Suppressor macrophage treated with lipopolysaccharide for 1 hour (primary cell): ENCODE measurements around the gene CEBPZOS.
"Not testable (repeated sequence)": the region's sequence is repeated elsewhere in the genome, so short reads cannot be mapped to it uniquely, and the experiment has no call there.

ENCODE experiments used
- DNase-seq, 3 donors: peaks; one replicate each; pipeline ENCODE4 v3.0.0-alpha.2; 2020 to 2022

CEBPZOS gene

DNA sequence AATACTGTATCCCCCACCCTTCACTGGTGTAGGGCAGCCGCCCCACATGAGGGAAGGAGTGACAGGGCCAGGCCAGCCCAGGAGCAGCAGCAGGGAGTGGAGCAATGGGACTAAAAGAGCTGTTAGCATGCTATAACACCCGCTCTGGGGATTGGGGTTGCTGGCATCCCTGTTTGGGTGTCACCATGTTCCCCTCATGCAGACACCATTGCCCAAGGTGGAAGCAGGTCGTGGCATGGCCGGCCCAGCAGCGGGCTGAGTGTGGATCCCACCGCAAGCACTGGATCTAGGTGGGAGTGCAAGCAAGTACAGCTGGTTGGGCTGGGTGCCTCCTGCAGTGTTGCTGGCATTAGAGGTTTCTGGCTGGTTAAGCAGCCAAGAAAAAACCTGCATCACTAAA is 4.5 kb upstream of the CEBPZOS start:
- DNase-seq: no peak

- DNase-seq: no peak
Observed at GRCh38 chr2:37192551-37192950, 3.7 kb upstream of the CEBPZOS start.

DNA sequence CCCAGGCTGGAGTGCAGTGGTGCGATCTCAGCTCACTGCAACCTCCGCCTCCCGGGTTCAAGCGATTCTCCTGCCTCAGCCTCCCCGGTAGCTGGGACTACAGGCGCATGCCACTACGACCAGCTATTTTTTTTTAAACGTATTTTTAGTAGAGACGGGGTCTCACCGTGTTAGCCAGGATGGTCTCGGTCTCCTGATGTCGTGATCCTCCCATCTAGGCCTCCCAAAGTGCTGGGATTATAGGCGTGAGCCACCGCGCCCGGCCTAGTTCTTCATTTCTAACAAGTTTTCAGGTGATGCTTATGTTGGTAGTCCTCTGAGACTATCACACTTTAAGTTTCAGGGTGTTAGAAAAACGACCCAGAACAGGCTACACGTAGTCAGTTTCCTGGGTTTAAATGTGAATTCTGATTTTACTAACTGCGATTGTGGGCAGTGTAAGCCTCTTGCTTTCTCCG is 405 bp upstream of the CEBPZOS start:
- DNase-seq: not testable (repeated sequence)

GRCh38 chr2:37198681-37199065 is 2.4 kb downstream of the CEBPZOS start:
- no peak for DNase-seq

GRCh38 chr2:37201208-37201607 is 4.9 kb downstream of the CEBPZOS start:
- no peak for DNase-seq

DNA sequence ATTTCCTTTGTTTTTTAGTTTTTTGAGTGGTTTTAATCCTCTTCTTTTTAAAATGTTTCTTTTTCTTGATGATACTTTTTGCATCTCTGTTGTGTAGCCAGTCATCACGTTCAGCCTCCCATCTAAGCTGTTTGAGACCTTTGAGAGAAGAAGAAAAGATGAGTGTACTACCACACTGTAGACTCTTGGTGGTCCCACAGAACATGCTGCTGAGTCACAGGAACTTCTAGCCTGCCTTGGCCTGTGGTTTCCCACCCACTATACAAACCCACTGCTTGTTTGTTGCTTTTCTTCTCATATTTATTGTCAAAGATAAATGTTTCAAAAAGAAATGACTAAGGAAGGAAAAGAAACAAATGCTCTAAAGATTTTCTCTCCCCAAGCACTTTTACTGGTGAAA is 5.5 kb downstream of the CEBPZOS start:
- peak in 1 of 3 donors; percentile 17 for DNase-seq

GRCh38 chr2:37203708-37204107 is 7.4 kb downstream of the CEBPZOS start:
- DNase-seq: no peak

GRCh38 chr2:37205071-37205661 is 8.9 kb downstream of the CEBPZOS start:
- DNase-seq: not testable (repeated sequence)

GRCh38 chr2:37205689-37206341 is 9.5 kb downstream of the CEBPZOS start:
- no peak for DNase-seq

GRCh38 chr2:37206760-37207159 is 10.5 kb downstream of the CEBPZOS start:
- not testable (repeated sequence) for DNase-seq

GRCh38 chr2:37211212-37211611 is 14.9 kb downstream of the CEBPZOS start:
- no peak for DNase-seq

GRCh38 chr2:37211939-37212338 is 15.6 kb downstream of the CEBPZOS start:
- no peak for DNase-seq

DNA sequence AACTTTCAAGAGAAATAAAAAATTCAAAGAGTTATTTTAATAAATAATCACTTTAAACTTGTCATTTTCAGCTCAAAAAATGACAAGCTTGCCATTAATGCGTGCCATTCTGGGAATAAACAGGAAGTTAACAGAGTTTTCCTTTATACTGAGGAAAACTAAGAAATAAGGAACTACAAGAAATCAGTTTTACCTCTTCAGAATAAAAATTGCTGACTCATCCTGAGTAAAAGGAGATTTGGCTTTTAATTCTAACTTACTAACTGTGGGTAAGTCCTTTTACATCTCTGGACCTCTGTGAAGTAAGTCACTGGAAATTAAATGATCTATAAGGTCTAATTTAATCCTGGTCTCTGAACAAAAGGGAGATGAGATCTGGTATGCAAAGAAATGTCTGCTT is 19.0 kb downstream of the CEBPZOS start:
- DNase-seq: peak; percentile 6 to 49 (median 45)

DNA sequence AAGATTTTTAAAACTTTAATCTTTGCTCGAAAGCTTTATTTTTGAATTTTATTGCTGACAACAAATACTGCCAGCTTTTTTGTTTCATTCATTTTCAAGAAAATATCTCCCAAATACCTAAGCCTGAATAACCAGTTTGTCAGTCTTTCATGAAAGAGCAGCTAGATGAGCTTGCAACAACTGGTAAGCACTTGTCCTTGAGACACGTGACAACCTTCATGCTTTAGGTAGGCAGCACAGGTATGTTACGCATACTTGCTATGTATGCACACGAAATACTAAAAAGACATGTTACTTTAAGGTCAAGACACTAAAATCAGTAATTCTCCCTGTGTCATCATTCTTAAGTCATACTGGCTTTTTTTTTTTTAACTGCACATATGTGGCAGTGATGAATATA is 22.8 kb downstream of the CEBPZOS start:
- DNase-seq: no peak

- DNase-seq: no peak
Observed at GRCh38 chr2:37223131-37223530, 26.8 kb downstream of the CEBPZOS start.

DNA sequence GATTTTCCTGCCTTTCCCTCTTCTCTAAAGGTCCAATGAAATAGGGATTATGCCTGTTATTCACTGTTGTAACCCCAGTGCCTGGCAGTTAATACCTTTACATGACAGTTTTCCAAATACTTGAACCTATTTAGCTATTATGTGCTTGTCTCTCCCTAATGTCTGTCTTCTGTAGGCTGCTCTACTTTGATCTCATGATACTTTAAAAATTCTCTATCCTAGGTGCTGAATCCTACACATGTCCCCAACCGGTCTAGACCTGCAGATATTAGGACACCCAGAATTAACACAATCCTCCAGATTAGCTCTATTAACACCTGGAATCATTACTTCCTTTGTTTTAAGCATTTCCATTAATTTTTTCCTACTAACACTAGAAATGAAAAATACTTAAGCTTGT is 27.8 kb downstream of the CEBPZOS start:
- DNase-seq: no peak

- DNase-seq: not testable (repeated sequence)
Observed at GRCh38 chr2:37225129-37225528, 28.8 kb downstream of the CEBPZOS start.

GRCh38 chr2:37226863-37227262 is 30.6 kb downstream of the CEBPZOS start:
- no peak for DNase-seq

- no peak for DNase-seq
Observed at GRCh38 chr2:37228788-37229187, 32.5 kb downstream of the CEBPZOS start.

- DNase-seq: peak in 1 of 3 donors; percentile 2
Observed at GRCh38 chr2:37230581-37230980, 34.3 kb downstream of the CEBPZOS start.

GRCh38 chr2:37231241-37232130 is 35.2 kb downstream of the CEBPZOS start, which contains the start of the genes CEBPZ and NDUFAF7:
TSS of gene CEBPZ (minus strand) at chr2:37231596. CDS start at chr2:37231567, 29 bp downstream.
TSS of gene NDUFAF7 (plus strand) at chr2:37231658. CDS start at chr2:37231706, 48 bp downstream.
- DNase-seq: peak; percentile 93 to 95 (median 95)

GRCh38 chr2:37232131-37232933 is 36.0 kb downstream of the CEBPZOS start:
- no peak for DNase-seq

DNA sequence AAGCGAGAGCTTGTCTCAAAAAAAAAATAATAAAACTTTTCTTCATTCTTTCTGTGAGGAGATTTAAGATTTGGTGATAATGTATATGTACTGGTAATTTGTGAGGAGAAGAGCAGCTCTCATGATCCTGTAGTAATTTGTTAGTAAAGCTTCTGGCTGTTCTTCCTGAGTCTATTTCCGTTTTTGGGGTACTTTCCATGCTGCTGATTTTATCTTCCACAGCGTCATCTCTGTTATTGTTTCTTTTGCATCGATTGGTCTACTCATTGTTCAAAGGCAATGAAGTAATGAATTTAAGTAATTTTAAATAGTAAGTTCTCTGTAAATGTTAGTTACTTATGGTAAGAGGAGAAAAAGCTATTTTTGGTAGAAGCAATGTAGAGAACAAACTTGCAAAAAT is 47.1 kb downstream of the CEBPZOS start:
- DNase-seq: no peak
